Chondrocyte (in vitro differentiated cells): Measurements from ENCODE around the gene ADAR. TPM values are rescaled to one million over a fixed set of nuclear protein-coding genes. Genes with fewer than 3 reads are reported as not detected.

Experiments used
- DNase-seq: peaks from one replicate; pipeline ENCODE4 v3.0.0; 2021; ENCODE audit warnings: mixed read lengths, low spot score
- H3K27ac Mint-ChIP-seq: one replicate; pipeline ENCODE4 v1.8.0; 2021; ENCODE audit warnings: mild to moderate bottlenecking, moderate library complexity, mixed read lengths; ENCODE audit not compliant: unreplicated experiment
- H3K27me3 Mint-ChIP-seq: 2 replicates; pipeline ENCODE4 v1.8.0; 2021; ENCODE audit warnings: low read depth, mixed read lengths
- H3K36me3 Mint-ChIP-seq: 2 replicates; pipeline ENCODE4 v1.8.0; 2021; ENCODE audit warnings: low read depth, mixed read lengths
- H3K4me1 Mint-ChIP-seq: 2 replicates; pipeline ENCODE4 v1.8.0; 2021; ENCODE audit warnings: low read depth, mild to moderate bottlenecking, mixed read lengths
- H3K4me3 Mint-ChIP-seq: one replicate; pipeline ENCODE4 v1.8.0; 2021; ENCODE audit warnings: mild to moderate bottlenecking, moderate library complexity, mixed read lengths; ENCODE audit not compliant: unreplicated experiment
- H3K9me3 Mint-ChIP-seq: 2 replicates; pipeline ENCODE4 v1.8.0; 2021; ENCODE audit warnings: low read depth, mixed read lengths
- total RNA-seq: library from RNA; stranded (reverse); gene quantifications from 3 replicates; pipeline ENCODE4 v1.2.1, GENCODE V29; 2021
- TF ChIP-seq, protein P1 (sequence below): fragments of 200-600 bp; sonication (generic); IDR thresholded peaks from 2 replicates; pipeline ENCODE4 v1.5.0; 2021; ENCODE audit warnings: antibody characterized with exemption, mild to moderate bottlenecking, moderate library complexity

Gene ADAR
- total RNA-seq, 1 donor from 2014 or later, result 125 TPM

DNA sequence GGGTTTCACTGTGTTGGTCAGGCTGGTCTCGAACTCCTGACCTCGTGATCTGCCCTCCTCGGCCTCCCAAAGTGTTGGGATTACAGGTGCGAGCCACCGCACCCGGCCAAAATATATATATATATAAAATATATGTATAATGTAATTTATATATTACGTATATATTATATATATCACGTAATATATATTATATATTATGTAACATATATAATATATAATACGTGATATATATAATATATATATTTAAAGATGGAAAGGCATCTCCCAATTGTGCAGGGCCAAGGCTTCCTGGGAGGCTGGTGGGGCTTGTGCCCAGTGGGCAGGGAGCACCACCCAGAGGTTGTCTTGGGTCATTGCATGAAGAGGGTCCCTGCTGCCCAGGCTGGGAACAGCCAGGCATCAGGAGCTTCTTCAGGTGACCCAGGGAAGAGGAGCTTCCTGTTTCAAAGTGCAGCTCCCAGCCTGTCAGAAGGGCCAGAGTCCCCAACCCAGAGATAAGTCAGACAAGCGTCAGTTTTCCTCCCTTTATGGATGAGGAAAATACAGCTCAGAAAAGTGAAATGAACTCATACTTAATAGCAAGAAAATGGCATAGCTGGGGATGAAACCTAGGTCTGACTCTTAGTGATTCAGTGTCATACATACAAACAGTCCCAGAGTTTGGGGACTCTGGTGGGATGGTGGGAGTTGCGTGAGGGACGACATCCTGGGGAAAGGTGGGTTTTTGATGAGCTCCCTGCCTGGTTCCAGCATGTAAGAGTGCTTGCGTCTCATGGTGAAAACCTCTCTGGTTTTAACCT, 61.5 kb downstream of the ADAR start:
- DNase-seq, result no peak
- H3K4me1 Mint-ChIP-seq, result peaks cover 8% of the 10 kb centered on the region
- TF ChIP-seq, protein P1, sequence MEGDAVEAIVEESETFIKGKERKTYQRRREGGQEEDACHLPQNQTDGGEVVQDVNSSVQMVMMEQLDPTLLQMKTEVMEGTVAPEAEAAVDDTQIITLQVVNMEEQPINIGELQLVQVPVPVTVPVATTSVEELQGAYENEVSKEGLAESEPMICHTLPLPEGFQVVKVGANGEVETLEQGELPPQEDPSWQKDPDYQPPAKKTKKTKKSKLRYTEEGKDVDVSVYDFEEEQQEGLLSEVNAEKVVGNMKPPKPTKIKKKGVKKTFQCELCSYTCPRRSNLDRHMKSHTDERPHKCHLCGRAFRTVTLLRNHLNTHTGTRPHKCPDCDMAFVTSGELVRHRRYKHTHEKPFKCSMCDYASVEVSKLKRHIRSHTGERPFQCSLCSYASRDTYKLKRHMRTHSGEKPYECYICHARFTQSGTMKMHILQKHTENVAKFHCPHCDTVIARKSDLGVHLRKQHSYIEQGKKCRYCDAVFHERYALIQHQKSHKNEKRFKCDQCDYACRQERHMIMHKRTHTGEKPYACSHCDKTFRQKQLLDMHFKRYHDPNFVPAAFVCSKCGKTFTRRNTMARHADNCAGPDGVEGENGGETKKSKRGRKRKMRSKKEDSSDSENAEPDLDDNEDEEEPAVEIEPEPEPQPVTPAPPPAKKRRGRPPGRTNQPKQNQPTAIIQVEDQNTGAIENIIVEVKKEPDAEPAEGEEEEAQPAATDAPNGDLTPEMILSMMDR, result peak; percentile 83

DNA sequence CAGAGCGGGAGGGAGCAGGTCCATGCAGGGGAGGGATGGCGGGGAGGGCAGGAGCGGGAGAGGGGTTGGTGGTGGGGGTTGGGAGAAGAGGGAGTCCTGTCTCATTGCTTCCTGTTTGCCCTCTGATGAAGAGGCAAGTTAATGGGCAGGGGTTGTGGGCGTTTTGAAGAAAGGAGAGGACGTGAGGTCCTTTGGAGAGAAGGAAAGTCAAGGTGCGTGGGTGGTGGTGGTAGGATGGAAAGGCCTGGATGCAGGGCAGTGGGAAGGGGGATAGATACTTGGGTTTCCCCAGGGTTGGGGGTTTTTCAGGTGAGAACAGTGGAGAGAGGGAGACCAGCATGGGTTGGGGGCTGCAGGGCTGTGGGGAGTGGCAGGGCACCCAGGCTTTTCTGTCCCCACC, 66.8 kb downstream of the ADAR start:
- no peak overlapping the region for H3K27ac Mint-ChIP-seq
- H3K4me3 Mint-ChIP-seq, result no peak overlapping the region
- H3K27me3 Mint-ChIP-seq, result peaks cover 41% of the 10 kb centered on the region

More for the DNA sequence above, 61.5 kb downstream of the ADAR start:
- Mint-ChIP-seq H3K27ac (no peak overlapping the region), H3K4me3 (no peak overlapping the region), H3K27me3 (peaks cover 10% of the 10 kb centered on the region), H3K9me3 (no peaks in the 10 kb centered on the region), H3K36me3 (peaks cover 18% of the 10 kb centered on the region)

DNA sequence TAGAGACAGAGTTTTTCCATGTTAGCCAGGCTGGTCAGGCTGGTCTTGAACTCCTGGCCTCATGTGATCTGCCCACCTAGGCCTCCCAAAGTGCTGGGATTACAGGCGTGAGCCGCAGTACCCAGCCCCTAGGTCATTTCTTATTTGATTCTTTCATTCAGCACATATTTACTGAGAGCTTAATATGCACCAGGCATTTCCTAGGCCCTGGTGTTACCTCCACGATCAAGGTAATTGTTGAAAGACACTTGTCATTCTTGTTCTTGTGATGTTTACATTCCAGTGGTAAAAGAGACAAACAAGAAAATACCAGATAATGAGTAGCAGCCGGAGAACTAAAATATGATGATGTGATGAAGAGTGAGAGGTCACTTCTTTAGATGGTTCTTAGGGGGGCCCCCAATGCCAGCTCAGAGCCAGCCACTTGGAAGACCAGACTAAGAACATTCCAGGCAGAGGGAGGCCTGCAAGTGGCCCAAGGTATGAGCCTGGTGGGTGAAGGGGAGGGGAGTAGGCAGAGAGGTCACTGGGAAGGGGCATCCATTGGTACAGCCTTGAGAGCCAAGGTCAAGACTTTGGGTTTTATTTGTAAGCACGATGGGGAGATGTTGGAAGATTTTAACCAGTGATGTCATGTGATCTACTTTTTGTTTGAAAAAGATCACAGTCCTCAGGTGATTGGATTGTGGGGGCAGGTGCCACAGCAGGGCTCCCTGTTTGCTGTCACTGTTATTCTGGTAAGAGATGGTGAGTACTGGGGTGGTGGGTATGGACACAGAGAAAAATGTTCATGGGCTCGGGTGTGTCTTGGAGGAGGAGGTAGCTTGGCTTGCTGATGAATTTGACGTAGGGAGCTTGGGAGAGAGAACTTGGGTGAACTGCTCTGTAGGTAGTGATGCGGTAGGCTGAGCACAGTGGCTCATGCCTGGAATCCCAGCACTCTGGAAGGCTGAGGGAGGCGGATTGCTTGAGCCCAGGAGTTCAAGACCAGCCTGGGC, 68.2 kb downstream of the ADAR start:
- peaks cover 3% of the 10 kb centered on the region for H3K36me3 Mint-ChIP-seq
- H3K27me3 Mint-ChIP-seq, result peaks cover 48% of the 10 kb centered on the region
- TF ChIP-seq, protein P1, result no peak
- no peak overlapping the region for H3K27ac Mint-ChIP-seq
- H3K9me3 Mint-ChIP-seq, result peaks cover 2% of the 10 kb centered on the region
- DNase-seq, result no peak
- H3K4me1 Mint-ChIP-seq, result no peaks in the 10 kb centered on the region
- H3K4me3 Mint-ChIP-seq, result no peak overlapping the region

More for the DNA sequence above, 66.8 kb downstream of the ADAR start:
- no peaks in the 10 kb centered on the region for H3K9me3 Mint-ChIP-seq
- TF ChIP-seq, protein P1, result no peak
- no peaks in the 10 kb centered on the region for H3K4me1 Mint-ChIP-seq
- H3K36me3 Mint-ChIP-seq, result no peaks in the 10 kb centered on the region
- no peak for DNase-seq

DNA sequence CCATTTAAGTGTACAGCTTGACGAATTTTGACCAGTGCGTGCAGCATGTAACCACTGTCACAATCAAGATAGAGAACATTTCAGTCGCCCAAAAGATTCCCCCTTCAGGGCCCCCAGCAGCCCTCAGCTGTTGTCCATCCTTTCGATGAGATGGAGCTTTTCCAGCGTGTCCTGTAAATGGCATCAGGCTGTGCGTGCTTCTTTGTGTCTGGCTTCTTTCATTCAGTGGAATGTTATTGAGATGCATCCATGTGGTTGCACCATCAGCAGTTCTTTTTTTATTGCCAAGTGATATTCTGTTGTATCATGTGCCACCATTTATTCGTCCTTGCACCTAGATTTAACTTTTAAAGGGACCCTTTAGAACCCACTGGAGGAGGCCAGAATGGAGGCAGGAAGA, 71.4 kb downstream of the ADAR start:
- H3K4me3 Mint-ChIP-seq, result no peak overlapping the region
- TF ChIP-seq, protein P1, result no peak
- no peak overlapping the region for H3K27ac Mint-ChIP-seq
- peaks cover 2% of the 10 kb centered on the region for H3K9me3 Mint-ChIP-seq
- DNase-seq, result no peak
- peaks cover 3% of the 10 kb centered on the region for H3K36me3 Mint-ChIP-seq
- peaks cover 45% of the 10 kb centered on the region for H3K27me3 Mint-ChIP-seq
- H3K4me1 Mint-ChIP-seq, result no peaks in the 10 kb centered on the region
